Lower lobe of right lung (tissue), 2 donors: Measurements from ENCODE around the gene CTNNA2. TPM values are rescaled to one million over a fixed set of nuclear protein-coding genes. Genes with fewer than 3 reads are reported as not detected.

Experiments
- ATAC-seq, 2 donors: fragments of 200-7000 bp; cut with Tn5 transposase; one replicate each; pipeline ENCODE4 v1.9.1; 2020 to 2022; ENCODE audit warnings: mild to moderate bottlenecking in 2 of 2, moderate library complexity in 2 of 2
- DNase-seq: peaks from one replicate; pipeline ENCODE4 v3.0.0-alpha.2; 2020
- H3K27ac ChIP-seq: fragments of 200-600 bp; one replicate; pipeline ENCODE4 v1.8.0; 2022
- H3K27me3 ChIP-seq: fragments of 200-600 bp; one replicate; pipeline ENCODE4 v1.8.0; 2022; ENCODE audit warnings: low read depth
- H3K36me3 ChIP-seq: fragments of 200-600 bp; one replicate; pipeline ENCODE4 v1.8.0; 2022; ENCODE audit warnings: mild to moderate bottlenecking
- H3K4me1 ChIP-seq: fragments of 200-600 bp; one replicate; pipeline ENCODE4 v1.8.0; 2022
- H3K4me3 ChIP-seq: fragments of 200-600 bp; one replicate; pipeline ENCODE4 v1.8.0; 2022; ENCODE audit warnings: mild to moderate bottlenecking
- H3K9me3 ChIP-seq: fragments of 200-600 bp; one replicate; pipeline ENCODE4 v1.8.0; 2022
- CTCF ChIP-seq: fragments of 200-600 bp; IDR thresholded peaks from one replicate; pipeline ENCODE4 v1.8.0; 2022; ENCODE audit warnings: antibody characterized with exemption, mild to moderate bottlenecking
- intact Hi-C: fragments of 100-400 bp; cut with DNase I; formaldehyde crosslinking; loops from one replicate; pipeline ENCODE4 v1.11.0; 2022
- total RNA-seq: library from RNA; stranded (reverse); fragmentation: NEBNext Ultra II Directional; extraction: Animal tissue kit (Norgen Biotek cat#: 25700); gene quantifications from one replicate; pipeline ENCODE4 v1.2.1, GENCODE V29; 2021
- donor health status: DM: no; HTN: yes; CAD: no; lungs with severe emphysema.

The CTNNA2 gene
- total RNA-seq, 1 donor from 2014 or later, result not detected

GRCh38 chr2:79952616-79953015 lies 439.8 kb downstream of the CTNNA2 start:
- no peaks in the 10 kb centered on the region for H3K4me1 ChIP-seq
- H3K9me3 ChIP-seq, result no peaks in the 10 kb centered on the region
- no peak for TF ChIP-seq CTCF
- no peaks in the 10 kb centered on the region for H3K27me3 ChIP-seq
- no peaks in the 10 kb centered on the region for H3K36me3 ChIP-seq
- H3K4me3 ChIP-seq, result no peak overlapping the region
- H3K27ac ChIP-seq, result no peak overlapping the region
- ATAC-seq (no peak), DNase-seq (no peak)
- intact Hi-C loops, result no loop called here

- Histone ChIP-seq H3K9me3 (no peaks in the 10 kb centered on the region), H3K27me3 (no peaks in the 10 kb centered on the region), H3K4me1 (no peaks in the 10 kb centered on the region), H3K27ac (no peak overlapping the region), H3K36me3 (no peaks in the 10 kb centered on the region), H3K4me3 (no peak overlapping the region)
- no peak for DNase-seq
- ATAC-seq, result no peak
- TF ChIP-seq CTCF, result no peak
- intact Hi-C loops, result no loop called here
Observed at GRCh38 chr2:79960035-79960434, 447.2 kb downstream of the CTNNA2 start.

GRCh38 chr2:79960519-79960918 lies 447.7 kb downstream of the CTNNA2 start:
- H3K27me3 ChIP-seq, result no peaks in the 10 kb centered on the region
- no peak for DNase-seq
- TF ChIP-seq CTCF, result no peak
- H3K27ac ChIP-seq, result no peak overlapping the region
- no peaks in the 10 kb centered on the region for H3K36me3 ChIP-seq
- no peak overlapping the region for H3K4me3 ChIP-seq
- no peak for ATAC-seq
- H3K4me1 ChIP-seq, result no peaks in the 10 kb centered on the region
- no peaks in the 10 kb centered on the region for H3K9me3 ChIP-seq
- intact Hi-C loops, result no loop called here

- H3K27ac ChIP-seq, result no peak overlapping the region
- no peak overlapping the region for H3K4me3 ChIP-seq
- no peaks in the 10 kb centered on the region for H3K4me1 ChIP-seq
- no peak for ATAC-seq
- no peak for TF ChIP-seq CTCF
- H3K9me3 ChIP-seq, result no peaks in the 10 kb centered on the region
- H3K27me3 ChIP-seq, result no peaks in the 10 kb centered on the region
- DNase-seq, result no peak
- intact Hi-C loops, result no loop called here
- no peaks in the 10 kb centered on the region for H3K36me3 ChIP-seq
Observed at GRCh38 chr2:79964966-79965365, 452.1 kb downstream of the CTNNA2 start.

GRCh38 chr2:79966369-79966768 lies 453.5 kb downstream of the CTNNA2 start:
- ATAC-seq (no peak), DNase-seq (no peak)
- Histone ChIP-seq H3K4me1 (no peaks in the 10 kb centered on the region), H3K36me3 (no peaks in the 10 kb centered on the region), H3K4me3 (no peak overlapping the region), H3K9me3 (no peaks in the 10 kb centered on the region), H3K27ac (no peak overlapping the region), H3K27me3 (no peaks in the 10 kb centered on the region)
- intact Hi-C loops, result no loop called here
- TF ChIP-seq CTCF, result no peak

GRCh38 chr2:79966882-79967281 lies 454.0 kb downstream of the CTNNA2 start:
- no peak for ATAC-seq
- no peak for TF ChIP-seq CTCF
- Histone ChIP-seq H3K36me3 (no peaks in the 10 kb centered on the region), H3K4me3 (no peak overlapping the region), H3K27ac (no peak overlapping the region), H3K4me1 (no peaks in the 10 kb centered on the region), H3K9me3 (no peaks in the 10 kb centered on the region), H3K27me3 (no peaks in the 10 kb centered on the region)
- intact Hi-C loops, result no loop called here
- DNase-seq, result no peak
